Adrenal gland (tissue), 12 donors: ENCODE measurements around the gene CENPP. TPM values are rescaled to one million over a fixed set of nuclear protein-coding genes. Genes with fewer than 3 reads are reported as not detected.

Experiments used
- DNase-seq, 7 donors: peaks; one replicate each; pipeline ENCODE4 v3.0.0-alpha.2; 2019 to 2020
- H3K27ac ChIP-seq, 5 donors: fragments of 200-600 bp; sonication (generic) in 4 of 5; 1 replicate in 3 of 5; 2 replicates in 2 of 5; pipeline versions ENCODE4 v1.5.1 to v1.8.0; 2016 to 2020; ENCODE audit warnings: mild to moderate bottlenecking in 1 of 5
- H3K27me3 ChIP-seq: fragments of 200-600 bp; 2 replicates; pipeline ENCODE4 v1.8.0; 2021
- H3K36me3 ChIP-seq, 2 donors: fragments of 200-600 bp; replicated peaks in 1 of 2; 1 replicate in 1 of 2; 2 replicates in 1 of 2; pipeline versions ENCODE4 v1.5.1 to v1.8.0; 2018 to 2022
- H3K4me1 ChIP-seq, 2 donors: fragments of 200-600 bp; replicated peaks in 1 of 2; 1 replicate in 1 of 2; 2 replicates in 1 of 2; pipeline versions ENCODE4 v1.5.1 to v1.8.0; 2018 to 2021
- H3K4me3 ChIP-seq, 4 donors: fragments of 200-600 bp; sonication (generic) in 3 of 4; one replicate each; pipeline ENCODE4 v1.5.1; 2016 to 2018
- H3K9me3 ChIP-seq, 3 donors: fragments of 200-600 bp; sonication (generic) in 1 of 3; replicated peaks in 1 of 3; 1 replicate in 2 of 3; 2 replicates in 1 of 3; pipeline versions ENCODE4 v1.5.1 to v1.8.0; 2016 to 2021
- POLR2A ChIP-seq, 2 donors: fragments of 450-650 bp; IDR thresholded peaks; one replicate each; pipeline ENCODE4 v1.6.1; 2017; ENCODE audit warnings: antibody characterized with exemption in 2 of 2, mild to moderate bottlenecking in 2 of 2, moderate library complexity in 1 of 2
- WGBS, 4 donors: extraction: QIAGEN DNeasy Blood & Tissue Kit in 2 of 4; methylation state at CpG; one replicate each; pipeline versions ENCODE4 v1.1.5 to v1.1.7; 2013 to 2017; 5-methylcytosine and 5-hydroxymethylcytosine counted together
- intact Hi-C, 2 donors: fragments of 100-400 bp; cut with DNase I; formaldehyde crosslinking; loops; one replicate each; pipeline versions ENCODE4 v1.14.1 to v1.15.0; 2022 to 2023
- polyA plus RNA-seq, 3 donors: library from polyadenylated mRNA; stranded (reverse); fragments of 200-250 nt in 2 of 3; fragments of 350-450 nt in 1 of 3; fragmentation: Illumina TruSeq in 1 of 3; extraction: RNeasy Lipid Tissue Mini Kit (QIAGEN cat#74804) in 1 of 3; gene quantifications; one replicate each; pipeline ENCODE4 v1.2.3, GENCODE V29; 2013 to 2014
- total RNA-seq, 9 donors: library from RNA; depleted of rRNA in 4 of 9; stranded (reverse); fragments of >200 nt in 4 of 9; fragments of 120-200 nt in 1 of 9; fragmentation: NEBNext Ultra II Directional in 1 of 9; extraction: Animal tissue kit (Norgen Biotek cat#: 25700) in 1 of 9; gene quantifications; one replicate each; pipeline versions ENCODE4 v1.1.0 to v1.2.4, GENCODE V29; 2013 to 2023
- TF ChIP-seq, protein P1 (sequence below), 6 experiments: fragments of 450-650 bp in 4 of 6; fragments of 200-600 bp in 2 of 6; sonication (generic) in 1 of 6; IDR thresholded peaks; 1 replicate in 5 of 6; 2 replicates in 1 of 6; pipeline versions ENCODE4 v1.5.1 to v1.8.0; 2016 to 2021; ENCODE audit warnings: antibody characterized with exemption in 6 of 6, mild to moderate bottlenecking in 2 of 6, moderate library complexity in 1 of 6
- donor health status: healthy with polysubstance abuse.
- donor health status: Bipolar disorder and iron deficiency.
- donor health status: DM: yes; HTN: yes; CAD: no.
- donor health status: DM: no; HTN: no; CAD: no.
- donor health status: DM: no; HTN: no; CAD: no.
- donor health status: DM: yes; HTN: yes; CAD: no.

Gene CENPP
- total and polyA plus RNA-seq, 12 donors, result 1.1 to 14.0 (median 3.1) TPM

DNA sequence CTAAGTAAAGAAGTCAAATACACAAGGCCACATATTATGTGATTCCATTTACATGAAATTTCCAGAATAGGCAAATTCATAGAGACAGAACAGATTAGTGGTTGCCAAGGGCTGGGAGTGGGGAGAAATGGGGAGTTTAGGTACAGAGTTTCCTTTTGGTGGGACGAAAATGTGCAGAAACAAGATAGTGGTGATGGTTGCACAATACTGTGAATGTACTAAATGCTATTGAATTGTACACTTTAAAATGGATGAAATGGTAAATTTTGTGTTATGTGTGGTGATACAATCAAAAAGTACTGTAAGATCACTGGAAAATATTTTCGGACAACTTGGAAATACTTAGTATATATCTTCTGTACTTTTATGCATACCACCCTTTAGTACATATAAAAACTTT, 195.1 kb downstream of the CENPP start:
- Histone ChIP-seq H3K4me3 (no peak overlapping the region), H3K27me3 (no peaks in the 10 kb centered on the region), H3K36me3 (no peaks in the 10 kb centered on the region), H3K4me1 (no peaks in the 10 kb centered on the region), H3K27ac (no peak overlapping the region), H3K9me3 (no peaks in the 10 kb centered on the region)
- intact Hi-C loops, result no loop called here
- TF ChIP-seq, protein P1, sequence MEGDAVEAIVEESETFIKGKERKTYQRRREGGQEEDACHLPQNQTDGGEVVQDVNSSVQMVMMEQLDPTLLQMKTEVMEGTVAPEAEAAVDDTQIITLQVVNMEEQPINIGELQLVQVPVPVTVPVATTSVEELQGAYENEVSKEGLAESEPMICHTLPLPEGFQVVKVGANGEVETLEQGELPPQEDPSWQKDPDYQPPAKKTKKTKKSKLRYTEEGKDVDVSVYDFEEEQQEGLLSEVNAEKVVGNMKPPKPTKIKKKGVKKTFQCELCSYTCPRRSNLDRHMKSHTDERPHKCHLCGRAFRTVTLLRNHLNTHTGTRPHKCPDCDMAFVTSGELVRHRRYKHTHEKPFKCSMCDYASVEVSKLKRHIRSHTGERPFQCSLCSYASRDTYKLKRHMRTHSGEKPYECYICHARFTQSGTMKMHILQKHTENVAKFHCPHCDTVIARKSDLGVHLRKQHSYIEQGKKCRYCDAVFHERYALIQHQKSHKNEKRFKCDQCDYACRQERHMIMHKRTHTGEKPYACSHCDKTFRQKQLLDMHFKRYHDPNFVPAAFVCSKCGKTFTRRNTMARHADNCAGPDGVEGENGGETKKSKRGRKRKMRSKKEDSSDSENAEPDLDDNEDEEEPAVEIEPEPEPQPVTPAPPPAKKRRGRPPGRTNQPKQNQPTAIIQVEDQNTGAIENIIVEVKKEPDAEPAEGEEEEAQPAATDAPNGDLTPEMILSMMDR (IDR thresholded peaks at IDR 0.05), result no peak
- no peak for TF ChIP-seq POLR2A (IDR thresholded peaks at IDR 0.05)
- no peak for DNase-seq
- 92 to 93% (median 93%) methylated on average over 2 of the region's 2 CpGs for WGBS, 4 donors

DNA sequence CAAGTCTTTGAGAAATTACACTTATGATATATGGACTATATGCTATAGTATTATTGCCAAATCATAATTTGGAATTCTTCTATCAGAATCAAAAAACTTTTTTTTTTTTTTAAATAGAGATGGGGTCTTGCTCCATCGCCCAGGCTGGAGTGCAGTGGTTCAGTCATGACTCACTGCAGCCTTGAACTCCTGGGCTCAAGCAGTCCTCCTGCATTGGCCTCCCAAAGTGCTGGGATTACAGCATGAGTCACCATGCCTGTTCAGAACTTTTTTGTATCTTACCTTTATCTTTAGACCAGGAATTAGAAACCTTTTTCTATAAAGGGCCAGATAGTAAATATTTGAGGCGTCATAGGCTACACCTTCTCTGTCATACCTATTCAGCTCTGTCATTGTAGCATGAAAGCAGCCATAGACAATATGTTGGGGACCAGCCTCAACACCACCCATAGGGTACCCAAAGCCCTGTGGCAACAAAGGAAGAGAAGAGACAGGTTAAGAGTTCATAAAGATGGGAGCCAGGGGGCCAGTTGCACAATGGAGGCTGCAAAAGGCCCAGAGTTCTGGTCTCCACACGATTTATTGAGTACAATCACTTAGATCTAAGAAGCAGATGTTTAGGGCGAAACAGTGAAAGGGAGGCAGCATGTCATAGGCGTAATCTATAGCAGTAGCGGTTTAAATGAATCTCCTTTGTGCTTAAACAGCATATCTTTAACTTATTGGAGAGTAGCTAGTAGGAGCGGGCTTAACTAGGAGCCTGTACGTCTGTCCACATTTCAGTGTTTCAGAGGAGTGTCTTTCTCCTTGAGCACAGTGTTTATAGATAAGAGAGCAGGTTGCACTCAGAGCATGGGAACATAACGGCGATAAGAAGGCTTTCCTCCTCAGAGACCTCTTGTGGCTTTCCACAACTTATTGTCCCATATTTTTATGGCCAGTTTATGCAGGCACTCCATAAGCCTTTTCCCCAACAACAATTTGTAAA, 197.5 kb downstream of the CENPP start:
- H3K4me3 ChIP-seq, result no peak overlapping the region
- intact Hi-C loops, result no loop called here
- no peak for TF ChIP-seq POLR2A (IDR thresholded peaks at IDR 0.05)
- TF ChIP-seq, protein P1 (IDR thresholded peaks at IDR 0.05), result no peak
- H3K36me3 ChIP-seq, result no peaks in the 10 kb centered on the region
- 67 to 75% (median 72%) methylated on average over 10 of the region's 10 CpGs for WGBS, 4 donors
- no peaks in the 10 kb centered on the region for H3K27me3 ChIP-seq
- no peaks in the 10 kb centered on the region for H3K4me1 ChIP-seq
- H3K9me3 ChIP-seq, result no peaks in the 10 kb centered on the region
- DNase-seq, result peak in 5 of 7 donors; percentile 25 to 49 (median 32)
- H3K27ac ChIP-seq, result no peak overlapping the region

DNA sequence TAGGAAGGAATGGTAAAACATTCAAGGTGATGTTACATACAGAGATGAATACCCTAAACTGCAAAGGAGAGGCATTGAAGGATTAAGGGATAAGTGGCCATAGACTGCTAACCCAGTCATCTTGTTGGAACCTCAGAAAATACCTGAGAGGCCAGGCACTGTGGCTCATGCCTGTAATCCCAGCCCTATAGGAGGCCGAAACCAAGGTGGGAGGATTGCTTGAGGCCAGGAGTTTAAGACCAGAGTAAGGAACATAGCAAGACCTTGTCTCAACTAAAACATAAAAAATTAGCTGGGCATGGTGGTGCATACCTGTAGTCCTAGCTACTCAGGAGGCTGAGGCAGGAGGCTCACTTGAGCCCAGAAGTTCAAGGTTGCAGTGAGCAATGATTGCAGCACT, 199.1 kb downstream of the CENPP start:
- no peaks in the 10 kb centered on the region for H3K36me3 ChIP-seq
- WGBS, 4 donors, result 94 to 100% (median 98%) methylated on average over 1 of the region's 1 CpG
- H3K9me3 ChIP-seq, result no peaks in the 10 kb centered on the region
- H3K4me1 ChIP-seq, result no peaks in the 10 kb centered on the region
- no peak overlapping the region for H3K27ac ChIP-seq
- H3K4me3 ChIP-seq, result no peak overlapping the region
- intact Hi-C loops, result no loop called here
- TF ChIP-seq POLR2A (IDR thresholded peaks at IDR 0.05), result no peak
- TF ChIP-seq, protein P1 (IDR thresholded peaks at IDR 0.05), result no peak
- no peaks in the 10 kb centered on the region for H3K27me3 ChIP-seq
- DNase-seq, result no peak

DNA sequence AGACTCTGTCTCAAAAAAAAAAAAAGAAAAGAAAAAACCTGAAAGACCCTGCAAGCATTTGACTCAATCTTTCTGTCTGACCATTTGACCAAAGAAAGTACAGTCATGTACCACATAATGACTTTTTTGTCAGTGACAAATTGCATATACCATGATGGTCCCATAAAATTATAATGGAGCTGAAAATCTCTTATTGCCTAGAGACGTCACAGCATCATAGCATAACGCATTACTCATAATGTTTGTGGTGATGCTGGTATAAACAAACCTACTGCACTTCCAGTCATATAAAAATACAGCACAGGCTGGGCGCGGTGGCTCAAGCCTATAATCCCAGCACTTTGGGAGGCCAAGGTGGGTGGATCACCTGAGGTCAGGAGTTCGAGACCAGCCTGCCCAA, 199.6 kb downstream of the CENPP start:
- H3K9me3 ChIP-seq, result no peaks in the 10 kb centered on the region
- no peaks in the 10 kb centered on the region for H3K36me3 ChIP-seq
- no peak overlapping the region for H3K4me3 ChIP-seq
- intact Hi-C loops, result no loop called here
- no peak for TF ChIP-seq POLR2A (IDR thresholded peaks at IDR 0.05)
- TF ChIP-seq, protein P1 (IDR thresholded peaks at IDR 0.05), result no peak
- H3K27me3 ChIP-seq, result no peaks in the 10 kb centered on the region
- H3K27ac ChIP-seq, result no peak overlapping the region
- 86 to 99% (median 95%) methylated on average over 5 of the region's 5 CpGs for WGBS, 4 donors
- no peaks in the 10 kb centered on the region for H3K4me1 ChIP-seq
- DNase-seq, result no peak
